K562 (cell line): ENCODE measurements around the gene SLC49A3. TPM values are rescaled to one million over a fixed set of nuclear protein-coding genes. Genes with fewer than 3 reads are reported as not detected.

Experiments
- COPS2 ChIP-seq: fragments of 450-650 bp; conservative IDR thresholded peaks from 2 replicates; pipeline ENCODE4 v1.6.1; 2016; ENCODE audit warnings: mild to moderate bottlenecking, moderate library complexity
- CREM ChIP-seq: IDR thresholded peaks from 2 replicates; pipeline ENCODE4 v1.6.1; 2014; ENCODE audit warnings: antibody characterized with exemption, low read depth
- HMG20A ChIP-seq: fragments of 450-650 bp; formaldehyde crosslinking; conservative IDR thresholded peaks from 2 replicates; pipeline ENCODE4 v1.4.0; 2020; ENCODE audit warnings: mild to moderate bottlenecking, mixed read lengths
- ILF3 ChIP-seq: fragments of 450-650 bp; IDR thresholded peaks from 2 replicates; pipeline ENCODE4 v1.6.1; 2018; ENCODE audit warnings: antibody characterized with exemption, mild to moderate bottlenecking, moderate library complexity, borderline replicate concordance
- IRF9 ChIP-seq: fragments of 450-650 bp; IDR thresholded peaks from 2 replicates; pipeline ENCODE4 v1.6.1; 2016; ENCODE audit warnings: missing biosample characterization, missing genetic modification characterization
- JUND ChIP-seq, 2 experiments: IDR thresholded peaks; 2 replicates in 1 of 2; 3 replicates in 1 of 2; pipeline ENCODE4 v1.6.1; 2011; ENCODE audit warnings: borderline replicate concordance in 2 of 2, low read depth in 2 of 2, low read length in 2 of 2, improper control_type of control experiment in 1 of 2, missing biosample characterization in 1 of 2, missing genetic modification characterization in 1 of 2, missing genetic modification reagents in 1 of 2
- L3MBTL2 ChIP-seq: fragments of 450-650 bp; IDR thresholded peaks from 2 replicates; pipeline ENCODE4 v1.6.1; 2016; ENCODE audit warnings: mild to moderate bottlenecking, moderate library complexity
- LEF1 ChIP-seq: fragments of 450-650 bp; IDR thresholded peaks from 2 replicates; pipeline ENCODE4 v1.6.1; 2016; ENCODE audit warnings: mild to moderate bottlenecking
- MEIS2 ChIP-seq: fragments of 450-650 bp; IDR thresholded peaks from 2 replicates; pipeline ENCODE4 v1.6.1; 2014; ENCODE audit warnings: mild to moderate bottlenecking; ENCODE audit not compliant: partially characterized antibody
- PURB ChIP-seq: sonication (generic); formaldehyde crosslinking; IDR thresholded peaks from 2 replicates; pipeline ENCODE4 v1.9.0; 2021; ENCODE audit warnings: low read depth, mild to moderate bottlenecking, missing genetic modification reagents
- RBFOX2 ChIP-seq: fragments of 200-400 bp; formaldehyde crosslinking; IDR thresholded peaks from 2 replicates; pipeline ENCODE4 v1.6.1; 2017; ENCODE audit warnings: low read depth, mild to moderate bottlenecking, low read length, moderate library complexity
- SMARCA4 ChIP-seq: fragments of 450-650 bp; IDR thresholded peaks from 2 replicates; pipeline ENCODE4 v1.6.1; 2016
- TAF9B ChIP-seq: fragments of 450-650 bp; IDR thresholded peaks from 2 replicates; pipeline ENCODE4 v1.6.1; 2018; ENCODE audit warnings: mild to moderate bottlenecking; ENCODE audit not compliant: partially characterized antibody
- XRCC3 ChIP-seq: fragments of 450-650 bp; IDR thresholded peaks from 2 replicates; pipeline ENCODE4 v1.6.1; 2017; ENCODE audit warnings: mild to moderate bottlenecking, moderate library complexity
- ZNF232 ChIP-seq: sonication (generic); formaldehyde crosslinking; IDR thresholded peaks from 2 replicates; pipeline ENCODE4 v1.8.0; 2022; ENCODE audit warnings: mild to moderate bottlenecking, missing genetic modification reagents
- ZNF449 ChIP-seq: fragments of 250-450 bp; sonication (Bioruptor Pico); IDR thresholded peaks from 2 replicates; pipeline ENCODE4 v1.8.0; 2022; ENCODE audit warnings: moderate library complexity, mild to moderate bottlenecking, inconsistent platforms
- ZNF518B ChIP-seq: fragments of 250-450 bp; sonication (Bioruptor Pico); IDR thresholded peaks from 2 replicates; pipeline ENCODE4 v1.5.0; 2021; ENCODE audit warnings: mild to moderate bottlenecking, moderate library complexity
- ZNF785 ChIP-seq: fragments of 250-450 bp; sonication (Bioruptor Pico); IDR thresholded peaks from 2 replicates; pipeline ENCODE4 v1.4.0; 2020; ENCODE audit warnings: mild to moderate bottlenecking
- polyA plus RNA-seq, 8 experiments: library from polyadenylated mRNA; depleted of rRNA in 4 of 8; stranded (reverse) in 5 of 8; unstranded in 3 of 8; fragments of >200 nt; fragmentation: Nextera tagmentation in 2 of 8; fragmentation: Illumina TruSeq in 1 of 8; extraction: Ambion mirVana in 2 of 8; extraction: Trizol in 1 of 8; gene quantifications; 2 replicates each; pipeline versions ENCODE4 v1.2.1 to v1.2.3, GENCODE V29; 2011 to 2014; ENCODE audit warnings: inconsistent platforms in 1 of 8, missing spikeins in 1 of 8
- total RNA-seq, 7 experiments: library from RNA; depleted of rRNA in 6 of 7; stranded (reverse); fragments of >200 nt in 6 of 7; fragmentation: Illumina TruSeq in 2 of 7; extraction: Trizol in 2 of 7; gene quantifications; 2 replicates each; pipeline versions ENCODE4 v1.2.1 to v1.2.3, GENCODE V29; 2011 to 2021; ENCODE audit warnings: low replicate concordance in 1 of 7
- TF ChIP-seq, protein P1 (sequence below): fragments of 450-650 bp; IDR thresholded peaks from 2 replicates; pipeline ENCODE4 v1.6.1; 2016
- TF ChIP-seq, protein P2 (sequence below): sonication (generic); formaldehyde crosslinking; IDR thresholded peaks from 2 replicates; pipeline ENCODE4 v1.9.0; 2022; ENCODE audit warnings: mild to moderate bottlenecking, missing genetic modification reagents
- TF ChIP-seq, protein P3 (sequence below): fragments of 450-650 bp; formaldehyde crosslinking; IDR thresholded peaks from 2 replicates; pipeline ENCODE4 v1.4.0; 2022; ENCODE audit warnings: mild to moderate bottlenecking, moderate library complexity

SLC49A3 gene
- total and polyA plus RNA-seq, 9 of the 15 experiments (the other 6 are each of a cell fraction or from before 2014, with no cell fraction given) = 0.24 to 0.41 TPM; not detected in 7

GRCh38 chr4:702618-703048 lies 13.7 kb upstream of the SLC49A3 start (continued):
- TF ChIP-seq TAF9B (no peak), JUND (IDR thresholded peaks at IDR 0.05; ENCODE audit: borderline replicate concordance, low read depth, low read length) (0 out of 2 replicates have a peak, but pooled peaks have one; percentile 2), JUND (tag; IDR thresholded peaks at IDR 0.05; ENCODE audit: borderline replicate concordance, low read depth, low read length) (no peak), L3MBTL2 (peak; percentile 69), XRCC3 (no peak), LEF1 (peak; percentile 45; the same call in 1 of the 2 replicates), RBFOX2 (0 out of 2 replicates have a peak, but pooled peaks have one; percentile 27), ZNF232 (no peak), CREM (0 out of 2 replicates have a peak, but pooled peaks have one; percentile 18), COPS2 (no peak), ZNF785 (no peak), ZNF449 (no peak), ILF3 (no peak), ZNF518B (no peak), IRF9 (tag) (no peak), SMARCA4 (peak; percentile 44; the same call in 1 of the 2 replicates), PURB (no peak), MEIS2 (no peak), HMG20A (CRISPR knock-in tag) (no peak)
- TF ChIP-seq, protein P1, sequence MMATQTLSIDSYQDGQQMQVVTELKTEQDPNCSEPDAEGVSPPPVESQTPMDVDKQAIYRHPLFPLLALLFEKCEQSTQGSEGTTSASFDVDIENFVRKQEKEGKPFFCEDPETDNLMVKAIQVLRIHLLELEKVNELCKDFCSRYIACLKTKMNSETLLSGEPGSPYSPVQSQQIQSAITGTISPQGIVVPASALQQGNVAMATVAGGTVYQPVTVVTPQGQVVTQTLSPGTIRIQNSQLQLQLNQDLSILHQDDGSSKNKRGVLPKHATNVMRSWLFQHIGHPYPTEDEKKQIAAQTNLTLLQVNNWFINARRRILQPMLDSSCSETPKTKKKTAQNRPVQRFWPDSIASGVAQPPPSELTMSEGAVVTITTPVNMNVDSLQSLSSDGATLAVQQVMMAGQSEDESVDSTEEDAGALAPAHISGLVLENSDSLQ = peak; percentile 92
- TF ChIP-seq, protein P2, sequence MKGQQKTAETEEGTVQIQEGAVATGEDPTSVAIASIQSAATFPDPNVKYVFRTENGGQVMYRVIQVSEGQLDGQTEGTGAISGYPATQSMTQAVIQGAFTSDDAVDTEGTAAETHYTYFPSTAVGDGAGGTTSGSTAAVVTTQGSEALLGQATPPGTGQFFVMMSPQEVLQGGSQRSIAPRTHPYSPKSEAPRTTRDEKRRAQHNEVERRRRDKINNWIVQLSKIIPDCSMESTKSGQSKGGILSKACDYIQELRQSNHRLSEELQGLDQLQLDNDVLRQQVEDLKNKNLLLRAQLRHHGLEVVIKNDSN = peak; percentile 8; the same call in 1 of the 2 replicates
- TF ChIP-seq, protein P3, sequence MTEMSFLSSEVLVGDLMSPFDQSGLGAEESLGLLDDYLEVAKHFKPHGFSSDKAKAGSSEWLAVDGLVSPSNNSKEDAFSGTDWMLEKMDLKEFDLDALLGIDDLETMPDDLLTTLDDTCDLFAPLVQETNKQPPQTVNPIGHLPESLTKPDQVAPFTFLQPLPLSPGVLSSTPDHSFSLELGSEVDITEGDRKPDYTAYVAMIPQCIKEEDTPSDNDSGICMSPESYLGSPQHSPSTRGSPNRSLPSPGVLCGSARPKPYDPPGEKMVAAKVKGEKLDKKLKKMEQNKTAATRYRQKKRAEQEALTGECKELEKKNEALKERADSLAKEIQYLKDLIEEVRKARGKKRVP (CRISPR knock-in tag) = no peak
